Astrocyte (in vitro differentiated cells and primary cell): ENCODE measurements around the gene AMPH.

Experiments used
- CTCF ChIP-seq: IDR thresholded peaks from 2 replicates; pipeline ENCODE4 v1.5.1; 2011; ENCODE audit warnings: low read depth, mild to moderate bottlenecking, inconsistent platforms, low read length, moderate library complexity; ENCODE audit not compliant: insufficient read depth
- EZH2 ChIP-seq: IDR thresholded peaks from 2 replicates; pipeline ENCODE4 v1.6.1; 2012; ENCODE audit warnings: mild to moderate bottlenecking, low read length, inconsistent platforms; ENCODE audit not compliant: insufficient read depth

GRCh38 chr7:38463277-38464225 is 167.6 kb downstream of the AMPH start:
- no peak for TF ChIP-seq CTCF
- no peak for TF ChIP-seq EZH2
